Chondrocyte (in vitro differentiated cells): ENCODE measurements around the gene LINC00237. TPM values are rescaled to one million over a fixed set of nuclear protein-coding genes. Genes with fewer than 3 reads are reported as not detected.

Source experiments
- DNase-seq: peaks from one replicate; pipeline ENCODE4 v3.0.0; 2021; ENCODE audit warnings: mixed read lengths, low spot score
- H3K27ac Mint-ChIP-seq: one replicate; pipeline ENCODE4 v1.8.0; 2021; ENCODE audit warnings: mild to moderate bottlenecking, moderate library complexity, mixed read lengths; ENCODE audit not compliant: unreplicated experiment
- H3K27me3 Mint-ChIP-seq: 2 replicates; pipeline ENCODE4 v1.8.0; 2021; ENCODE audit warnings: low read depth, mixed read lengths
- H3K36me3 Mint-ChIP-seq: 2 replicates; pipeline ENCODE4 v1.8.0; 2021; ENCODE audit warnings: low read depth, mixed read lengths
- H3K4me1 Mint-ChIP-seq: 2 replicates; pipeline ENCODE4 v1.8.0; 2021; ENCODE audit warnings: low read depth, mild to moderate bottlenecking, mixed read lengths
- H3K4me3 Mint-ChIP-seq: one replicate; pipeline ENCODE4 v1.8.0; 2021; ENCODE audit warnings: mild to moderate bottlenecking, moderate library complexity, mixed read lengths; ENCODE audit not compliant: unreplicated experiment
- H3K9me3 Mint-ChIP-seq: 2 replicates; pipeline ENCODE4 v1.8.0; 2021; ENCODE audit warnings: low read depth, mixed read lengths
- CTCF ChIP-seq: fragments of 200-600 bp; sonication (generic); IDR thresholded peaks from 2 replicates; pipeline ENCODE4 v1.5.0; 2021; ENCODE audit warnings: antibody characterized with exemption, mild to moderate bottlenecking, moderate library complexity
- total RNA-seq: library from RNA; stranded (reverse); gene quantifications from 3 replicates; pipeline ENCODE4 v1.2.1, GENCODE V29; 2021

The LINC00237 gene
- total RNA-seq, 1 donor from 2014 or later = not detected

DNA sequence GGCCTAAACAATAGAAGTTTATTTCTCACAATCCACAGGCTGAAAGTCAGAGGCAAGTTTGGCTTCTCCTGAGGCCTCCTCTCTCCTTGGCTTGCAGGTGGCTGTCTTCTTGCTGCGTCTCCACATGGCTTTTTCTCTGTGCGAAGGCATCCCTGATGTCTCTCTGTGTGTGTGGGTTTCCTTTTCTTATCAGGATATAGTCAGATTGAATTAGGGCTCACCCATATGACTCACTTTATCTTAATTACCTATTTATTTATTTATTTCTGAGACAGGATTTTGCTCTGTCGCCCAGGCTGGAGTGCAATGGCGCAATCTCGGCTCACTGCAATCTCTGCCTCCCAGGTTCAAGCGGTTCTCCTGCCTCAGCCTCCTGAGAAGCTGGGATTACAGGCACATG is 30.7 kb downstream of the LINC00237 start:
- no peaks in the 10 kb centered on the region for H3K36me3 Mint-ChIP-seq
- no peak for TF ChIP-seq CTCF
- no peak for DNase-seq
- H3K4me1 Mint-ChIP-seq = no peaks in the 10 kb centered on the region
- no peak overlapping the region for H3K27ac Mint-ChIP-seq
- no peak overlapping the region for H3K4me3 Mint-ChIP-seq
- peaks cover 16% of the 10 kb centered on the region for H3K27me3 Mint-ChIP-seq
- H3K9me3 Mint-ChIP-seq = no peaks in the 10 kb centered on the region

DNA sequence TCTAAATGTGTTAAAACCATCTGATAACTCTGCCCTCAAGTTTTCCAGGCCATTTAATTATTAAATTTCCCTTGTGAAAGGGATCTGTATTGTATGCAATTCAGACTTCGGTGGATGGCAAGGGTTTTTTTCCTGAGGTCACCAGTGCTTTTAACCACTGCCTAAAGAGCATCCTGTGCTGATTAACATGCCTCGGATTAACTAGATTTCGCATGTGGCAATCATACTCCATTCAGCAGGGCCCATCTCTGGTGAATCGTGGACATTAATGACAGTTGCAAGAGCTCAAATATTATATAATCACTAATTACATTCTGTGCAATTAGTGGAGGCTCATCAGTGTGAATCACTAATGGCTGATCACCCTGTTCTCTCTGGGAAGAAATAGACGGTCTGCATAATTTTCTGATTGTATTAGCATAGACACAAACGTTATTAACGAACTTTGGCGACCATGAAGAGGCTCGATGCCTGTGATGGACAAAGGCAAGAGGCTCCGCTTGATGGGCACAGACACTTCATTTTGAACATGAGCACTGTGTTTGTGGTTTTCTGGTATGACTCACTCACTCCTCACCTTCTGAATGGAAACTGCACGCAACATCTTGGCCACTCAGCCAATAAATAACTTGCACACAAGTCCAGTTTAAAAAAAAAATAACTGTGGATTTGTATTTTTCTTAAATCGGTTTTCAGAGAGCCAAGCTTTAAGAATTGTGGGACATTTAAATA is 31.4 kb downstream of the LINC00237 start:
- Mint-ChIP-seq H3K27ac (no peak overlapping the region), H3K4me3 (no peak overlapping the region), H3K4me1 (no peaks in the 10 kb centered on the region), H3K36me3 (no peaks in the 10 kb centered on the region), H3K9me3 (no peaks in the 10 kb centered on the region), H3K27me3 (peaks cover 16% of the 10 kb centered on the region)
- no peak for DNase-seq
- TF ChIP-seq CTCF = no peak

- Mint-ChIP-seq H3K27ac (no peak overlapping the region), H3K4me3 (no peak overlapping the region), H3K27me3 (peaks cover 22% of the 10 kb centered on the region), H3K9me3 (peaks cover 9% of the 10 kb centered on the region), H3K36me3 (no peaks in the 10 kb centered on the region), H3K4me1 (no peaks in the 10 kb centered on the region)
- TF ChIP-seq CTCF = no peak
- DNase-seq = no peak
These were observed 38.9 kb downstream of the LINC00237 start for GRCh38 chr20:21067255-21067654.

DNA sequence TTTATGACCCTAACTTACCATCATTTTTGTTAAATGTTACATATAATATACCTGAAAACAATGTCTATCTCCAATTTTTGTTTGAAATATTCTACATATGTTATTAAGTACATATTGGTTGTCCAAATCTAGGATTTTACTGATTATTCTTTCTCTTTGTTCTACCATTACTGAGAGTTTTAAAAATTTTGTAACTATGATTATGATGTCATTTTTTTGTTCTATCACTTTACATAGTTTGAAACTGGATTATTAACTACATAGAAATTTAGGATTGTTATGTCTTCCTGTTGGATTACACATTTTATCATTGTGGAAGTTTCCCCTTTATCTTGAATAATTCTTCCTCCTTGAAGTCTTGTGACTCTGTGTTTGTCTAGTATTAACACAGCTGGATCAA is 41.2 kb downstream of the LINC00237 start:
- H3K27ac Mint-ChIP-seq = no peak overlapping the region

GRCh38 chr20:21063276-21063675 is 42.9 kb downstream of the LINC00237 start:
- Mint-ChIP-seq H3K27ac (no peak overlapping the region), H3K36me3 (no peaks in the 10 kb centered on the region), H3K9me3 (peaks cover 11% of the 10 kb centered on the region), H3K4me1 (no peaks in the 10 kb centered on the region), H3K4me3 (no peak overlapping the region), H3K27me3 (peaks cover 21% of the 10 kb centered on the region)
- DNase-seq = no peak
- no peak for TF ChIP-seq CTCF

More for the DNA sequence above, 41.2 kb downstream of the LINC00237 start:
- Mint-ChIP-seq H3K36me3 (no peaks in the 10 kb centered on the region), H3K4me3 (no peak overlapping the region), H3K9me3 (peaks cover 9% of the 10 kb centered on the region), H3K4me1 (no peaks in the 10 kb centered on the region), H3K27me3 (peaks cover 20% of the 10 kb centered on the region)
- no peak for TF ChIP-seq CTCF
- DNase-seq = no peak
